Measurements from ENCODE around the gene GORAB. TPM values are rescaled to one million over a fixed set of nuclear protein-coding genes. Genes with fewer than 3 reads are reported as not detected.

GORAB gene
- total and polyA plus RNA-seq, 9 of the 15 experiments (the other 6 are each of a cell fraction or from before 2014, with no cell fraction given), result 4.4 to 12.9 (median 8.9) TPM

GRCh38 chr1:170531758-170532657, at the start of gene GORAB (continued):
- TF ChIP-seq RERE (CRISPR knock-in tag; IDR thresholded peaks at IDR 0.05; ENCODE audit: borderline replicate concordance) (no peak), AFF4 (CRISPR knock-in tag; IDR thresholded peaks at IDR 0.05) (0 out of 2 replicates have a peak, but pooled peaks have one; percentile 49), KHSRP (IDR thresholded peaks at IDR 0.05) (no peak), ZKSCAN1 (IDR thresholded peaks at IDR 0.05; ENCODE audit: low read depth, low read length) (no peak), BRF2 (IDR thresholded peaks at IDR 0.05; ENCODE audit: borderline replicate concordance, insufficient read depth, insufficient read length) (no peak), CHD1 (IDR thresholded peaks at IDR 0.05; ENCODE audit: low read length) (no peak), EWSR1 (IDR thresholded peaks at IDR 0.05; ENCODE audit: borderline replicate concordance, low read depth, partially characterized antibody) (no peak), SMARCA4 (IDR thresholded peaks at IDR 0.05) (peak; percentile 57), ZNF280B (CRISPR knock-in tag; IDR thresholded peaks at IDR 0.05) (no peak), NFE2 (IDR thresholded peaks at IDR 0.05; ENCODE audit: low read depth) (peak; percentile 83)

All from K562 (cell line).